Endothelial cell of umbilical vein (primary cell): Measurements from ENCODE around the gene KDR. TPM values are rescaled to one million over a fixed set of nuclear protein-coding genes. Genes with fewer than 3 reads are reported as not detected.

ENCODE experiments used
- BruUV-seq: library from RNA; stranded (reverse); fragments of 400-500 nt; replicated peaks from 2 replicates; lab custom pipeline; 2021; lab: Mats Ljungman, UMichigan
- CTCF ChIA-PET: fragments of 300-600, 350-600 bp; sonication (Branson Sonifier 250); formaldehyde crosslinking; loops from one replicate; lab custom pipeline; 2021; ENCODE audit warnings: antibody characterized with exemption, inconsistent platforms; lab: Charles Lee
- POLR2A ChIA-PET: fragments of 300-600, 350-600 bp; sonication (Branson Sonifier 250); formaldehyde crosslinking; loops from one replicate; lab custom pipeline; 2021; ENCODE audit warnings: antibody characterized with exemption, inconsistent platforms; lab: Charles Lee
- DNase-seq: peaks from one replicate; pipeline ENCODE4 v3.0.0-alpha.2; 2011; ENCODE audit warnings: low read depth, low spot score
- FAIRE-seq: peaks from 2 replicates; lab custom pipeline; 2011; peaks lifted over from hg19 to GRCh38; lab: Jason Lieb, UNC
- H2AFZ ChIP-seq: 2 replicates; pipeline ENCODE4 v1.6.0; 2012; ENCODE audit warnings: low read depth, low read length, control low read depth, inconsistent platforms
- H3K27ac ChIP-seq: 2 replicates; pipeline ENCODE4 v1.5.1; 2011; ENCODE audit warnings: low read depth, mild to moderate bottlenecking, control low read depth, low read length, moderate library complexity; ENCODE audit not compliant: insufficient read depth
- H3K27me3 ChIP-seq, 2 experiments: 2 replicates each; pipeline versions ENCODE4 v1.6.0 to v1.6.1; 2011; ENCODE audit warnings: low read length in 2 of 2, mixed read lengths in 1 of 2; ENCODE audit not compliant: control insufficient read depth in 2 of 2, insufficient read depth in 2 of 2
- H3K36me3 ChIP-seq, 2 experiments: 2 replicates in 1 of 2; 3 replicates in 1 of 2; pipeline ENCODE4 v1.5.1; 2011; ENCODE audit warnings: low read length in 2 of 2, mild to moderate bottlenecking in 1 of 2, moderate library complexity in 1 of 2; ENCODE audit not compliant: control insufficient read depth in 2 of 2, insufficient read depth in 2 of 2; ENCODE audit errors: extremely low read depth in 1 of 2
- H3K4me1 ChIP-seq: 3 replicates; pipeline ENCODE4 v1.5.1; 2011; ENCODE audit warnings: mild to moderate bottlenecking, low read length; ENCODE audit not compliant: control insufficient read depth, insufficient read depth; ENCODE audit errors: extremely low read depth
- H3K4me2 ChIP-seq: 2 replicates; pipeline ENCODE4 v1.6.1; 2011; ENCODE audit warnings: low read length, control low read depth, mixed read lengths; ENCODE audit not compliant: insufficient read depth
- H3K4me3 ChIP-seq, 3 experiments: fragments of 200-600 bp in 1 of 3; sonication (generic), shearing (Covaris generic) in 1 of 3; replicated peaks in 1 of 3; 2 replicates each; pipeline ENCODE4 v1.5.1; 2011 to 2016; ENCODE audit warnings: control low read depth in 3 of 3, low read length in 3 of 3, mild to moderate bottlenecking in 2 of 3, inconsistent platforms in 1 of 3, low read depth in 1 of 3, moderate library complexity in 1 of 3; ENCODE audit not compliant: insufficient read depth in 1 of 3
- H3K79me2 ChIP-seq: 2 replicates; pipeline ENCODE4 v1.6.0; 2012; ENCODE audit warnings: low read length, inconsistent platforms; ENCODE audit not compliant: control insufficient read depth, insufficient read depth
- H3K9ac ChIP-seq: replicated peaks from 2 replicates; pipeline ENCODE3; 2011; ENCODE audit warnings: low read length, control low read depth; ENCODE audit not compliant: insufficient read depth; ENCODE audit errors: extremely low read depth
- H3K9me1 ChIP-seq: replicated peaks from 3 replicates; pipeline ENCODE4 v1.6.0; 2011; ENCODE audit warnings: mild to moderate bottlenecking, low read length; ENCODE audit not compliant: control insufficient read depth, insufficient read depth; ENCODE audit errors: extremely low read depth
- H3K9me3 ChIP-seq: replicated peaks from 2 replicates; pipeline ENCODE4 v1.5.1; 2012; ENCODE audit warnings: low read length, inconsistent platforms; ENCODE audit not compliant: control insufficient read depth, insufficient read depth
- H4K20me1 ChIP-seq: replicated peaks from 2 replicates; pipeline ENCODE3; 2011; ENCODE audit warnings: mild to moderate bottlenecking, low read length; ENCODE audit not compliant: control insufficient read depth, insufficient read depth; ENCODE audit errors: extremely low read depth
- EZH2 ChIP-seq: IDR thresholded peaks from 2 replicates; pipeline ENCODE4 v1.6.1; 2012; ENCODE audit warnings: borderline replicate concordance, low read depth, mild to moderate bottlenecking, moderate library complexity, low read length, inconsistent platforms; ENCODE audit not compliant: severe bottlenecking
- FOS ChIP-seq: IDR thresholded peaks from 2 replicates; pipeline ENCODE4 v1.6.1; 2011; ENCODE audit warnings: mild to moderate bottlenecking, low read length, moderate library complexity, borderline replicate concordance; ENCODE audit not compliant: insufficient read depth
- GATA2 ChIP-seq: IDR thresholded peaks from 2 replicates; pipeline ENCODE4 v1.7.0; 2011; ENCODE audit warnings: low read depth, mild to moderate bottlenecking, moderate library complexity, mixed read lengths, low read length; ENCODE audit not compliant: insufficient read length, insufficient read depth
- JUN ChIP-seq: IDR thresholded peaks from 2 replicates; pipeline ENCODE4 v1.6.1; 2011; ENCODE audit warnings: borderline replicate concordance, low read depth; ENCODE audit not compliant: insufficient read length, insufficient read depth
- MYC ChIP-seq: IDR thresholded peaks from one replicate; pipeline ENCODE4 v1.6.1; 2011; ENCODE audit warnings: mild to moderate bottlenecking, low read depth, low read length
- POLR2A ChIP-seq: IDR thresholded peaks from 2 replicates; pipeline ENCODE4 v1.6.1; 2012; ENCODE audit warnings: low read depth, mild to moderate bottlenecking, control low read depth, low read length
- POLR2AphosphoS5 ChIP-seq: IDR thresholded peaks from 2 replicates; pipeline ENCODE4 v1.6.1; 2012; ENCODE audit warnings: low read depth, mild to moderate bottlenecking, control low read depth, low read length, moderate library complexity; ENCODE audit not compliant: insufficient read depth
- dilution Hi-C: fragments of 300-500 bp; cut with MboI; formaldehyde crosslinking; loops from one replicate; pipeline ENCODE4 v1.15.0; 2019; ENCODE audit warnings: low sequenced_read_pairs; ENCODE audit not compliant: extremely low pct_ligation_motif_present
- intact Hi-C: fragments of 100-400 bp; cut with micrococcal nuclease; formaldehyde crosslinking; loops from one replicate; pipeline ENCODE4 v1.10.0; 2022
- polyA plus RNA-seq, 4 experiments: library from polyadenylated mRNA; depleted of rRNA in 3 of 4; stranded (reverse) in 3 of 4; unstranded in 1 of 4; fragments of >200 nt; gene quantifications; 2 replicates each; pipeline versions ENCODE4 v1.2.1 to v1.2.3, GENCODE V29; 2011 to 2012; ENCODE audit warnings: missing spikeins in 1 of 4
- total RNA-seq: library from RNA; stranded (reverse); gene quantifications from 2 replicates; pipeline ENCODE4 v1.2.3, GENCODE V29; 2021
- TF ChIP-seq, protein P1 (sequence below): IDR thresholded peaks from 2 replicates; pipeline ENCODE4 v1.6.1; 2011; ENCODE audit not compliant: insufficient read depth, insufficient read length
- TF ChIP-seq, protein P2 (sequence below), 2 donors: IDR thresholded peaks; 1 replicate in 1 of 2; 2 replicates in 1 of 2; pipeline ENCODE4 v1.5.1; 2011; ENCODE audit warnings: low read length in 2 of 2, mild to moderate bottlenecking in 2 of 2, moderate library complexity in 2 of 2, control low read depth in 1 of 2, inconsistent platforms in 1 of 2, low read depth in 1 of 2; ENCODE audit not compliant: insufficient read depth in 1 of 2; ENCODE audit errors: extremely low read depth in 1 of 2

KDR gene
- total and polyA plus RNA-seq, 2 donors (not counting 3 experiments of a cell fraction or from before 2014, with no cell fraction given), result 80.5 to 145 TPM

DNA sequence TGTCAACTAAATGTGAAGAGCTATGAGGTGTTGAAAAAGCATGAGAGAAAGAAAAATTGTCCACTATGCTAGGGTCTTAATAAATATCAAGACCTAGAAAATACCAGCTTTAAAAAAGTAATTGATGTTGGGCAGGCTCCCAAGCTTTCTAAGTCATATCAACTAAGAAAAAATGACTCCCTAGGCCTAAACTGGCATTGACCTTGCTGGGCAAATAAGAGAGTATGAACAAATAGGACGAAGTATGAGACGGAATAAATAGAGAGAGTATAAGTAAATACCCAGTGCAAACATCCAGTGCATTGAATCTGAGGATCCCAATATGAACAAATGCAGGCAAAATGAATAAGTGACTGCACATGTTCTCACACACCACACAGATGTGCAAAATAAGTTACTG is 3.2 kb downstream of the KDR start:
- intact Hi-C loops, result loop anchor here (5.0 kb wide), 3 partner anchors 45 to 425 kb away; partner anchors contain the start of gene CLOCK
- FAIRE-seq, result no peak
- H3K27me3 ChIP-seq, result no peaks in the 10 kb centered on the region

More for the DNA sequence above, 3.2 kb downstream of the KDR start:
- H3K4me1 ChIP-seq, result peaks cover 65% of the 10 kb centered on the region
- H3K4me2 ChIP-seq, result peak overlapping the region; percentile 68
- H4K20me1 ChIP-seq, result no peaks in the 10 kb centered on the region
- H3K79me2 ChIP-seq, result peaks cover 75% of the 10 kb centered on the region
- peaks cover 2 to 16% of the 10 kb centered on the region in 2 experiments for H3K36me3 ChIP-seq
- no peaks in the 10 kb centered on the region for H3K9me1 ChIP-seq
- no peak overlapping the region for H2AFZ ChIP-seq
- H3K4me3 ChIP-seq, result peak overlapping the region; percentile 19 to 94 (median 93)
- H3K27ac ChIP-seq, result peak overlapping the region; percentile 68
- H3K9ac ChIP-seq, result peak overlapping the region; percentile 46
- BruUV-seq, result no TSS peak
- peak; percentile 52 for DNase-seq
- TF ChIP-seq JUN (no peak), EZH2 (no peak), MYC (no peak), POLR2AphosphoS5 (no peak), FOS (no peak), GATA2 (no peak), POLR2A (no peak)
- TF ChIP-seq, protein P1, sequence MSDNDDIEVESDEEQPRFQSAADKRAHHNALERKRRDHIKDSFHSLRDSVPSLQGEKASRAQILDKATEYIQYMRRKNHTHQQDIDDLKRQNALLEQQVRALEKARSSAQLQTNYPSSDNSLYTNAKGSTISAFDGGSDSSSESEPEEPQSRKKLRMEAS, result no peak
- TF ChIP-seq, protein P2, sequence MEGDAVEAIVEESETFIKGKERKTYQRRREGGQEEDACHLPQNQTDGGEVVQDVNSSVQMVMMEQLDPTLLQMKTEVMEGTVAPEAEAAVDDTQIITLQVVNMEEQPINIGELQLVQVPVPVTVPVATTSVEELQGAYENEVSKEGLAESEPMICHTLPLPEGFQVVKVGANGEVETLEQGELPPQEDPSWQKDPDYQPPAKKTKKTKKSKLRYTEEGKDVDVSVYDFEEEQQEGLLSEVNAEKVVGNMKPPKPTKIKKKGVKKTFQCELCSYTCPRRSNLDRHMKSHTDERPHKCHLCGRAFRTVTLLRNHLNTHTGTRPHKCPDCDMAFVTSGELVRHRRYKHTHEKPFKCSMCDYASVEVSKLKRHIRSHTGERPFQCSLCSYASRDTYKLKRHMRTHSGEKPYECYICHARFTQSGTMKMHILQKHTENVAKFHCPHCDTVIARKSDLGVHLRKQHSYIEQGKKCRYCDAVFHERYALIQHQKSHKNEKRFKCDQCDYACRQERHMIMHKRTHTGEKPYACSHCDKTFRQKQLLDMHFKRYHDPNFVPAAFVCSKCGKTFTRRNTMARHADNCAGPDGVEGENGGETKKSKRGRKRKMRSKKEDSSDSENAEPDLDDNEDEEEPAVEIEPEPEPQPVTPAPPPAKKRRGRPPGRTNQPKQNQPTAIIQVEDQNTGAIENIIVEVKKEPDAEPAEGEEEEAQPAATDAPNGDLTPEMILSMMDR (IDR thresholded peaks at IDR 0.05; ENCODE audit: extremely low read depth in 1 of 2, insufficient read depth in 1 of 2, low read depth in 1 of 2, low read length in 2 of 2), result no peak
- ChIA-PET POLR2A (no interaction called here), CTCF (interaction anchor here (0.7 to 2.3 kb wide), 10 partner anchors 43 to 432 kb away, joined by 3 to 16 read pairs (median 6); no protein-coding TSS in a partner anchor)
- no peaks in the 10 kb centered on the region for H3K9me3 ChIP-seq
- dilution Hi-C loops, result no loop called here
